Suprapubic skin (tissue), 4 donors: ENCODE measurements around the gene CATSPERD.
A peak's percentile ranks its signal among the peaks of the same experiment; 100 is the strongest.

ENCODE experiments used
- CTCF ChIP-seq, 2 donors: fragments of 200-600 bp in 1 of 2; fragments of 450-650 bp in 1 of 2; sonication (generic) in 1 of 2; IDR thresholded peaks; one replicate each; pipeline ENCODE4 v1.5.1; 2016 to 2019; ENCODE audit warnings: antibody characterized with exemption in 2 of 2, mild to moderate bottlenecking in 1 of 2, moderate library complexity in 1 of 2
- EP300 ChIP-seq: sonication (generic); formaldehyde crosslinking; IDR thresholded peaks from one replicate; pipeline ENCODE4 v1.6.1; 2017; ENCODE audit warnings: antibody characterized with exemption
- POLR2A ChIP-seq, 2 donors: fragments of 450-650 bp; IDR thresholded peaks; one replicate each; pipeline ENCODE4 v1.6.1; 2017; ENCODE audit warnings: antibody characterized with exemption in 2 of 2, mild to moderate bottlenecking in 2 of 2, moderate library complexity in 2 of 2
- POLR2AphosphoS5 ChIP-seq, 3 donors: sonication (generic); formaldehyde crosslinking; IDR thresholded peaks; one replicate each; pipeline ENCODE4 v1.6.1; 2017; ENCODE audit warnings: antibody characterized with exemption in 3 of 3

GRCh38 chr19:5826531-5827341 lies 106.3 kb downstream of the CATSPERD start:
- peak in 1 of 2 donors; percentile 20 for TF ChIP-seq CTCF (IDR thresholded peaks at IDR 0.05)
- TF ChIP-seq POLR2A (IDR thresholded peaks at IDR 0.05): no peak
- TF ChIP-seq POLR2AphosphoS5 (IDR thresholded peaks at IDR 0.05): no peak
- TF ChIP-seq EP300: no peak
